Fibroblast of lung (primary cell): ENCODE data around the gene C11orf68. TPM values are rescaled to one million over a fixed set of nuclear protein-coding genes. Genes with fewer than 3 reads are reported as not detected.

ENCODE experiments used
- DNase-seq, 2 donors: peaks; one replicate each; pipeline versions ENCODE4 v3.0.0 to v3.0.0-alpha.2; 2010; ENCODE audit warnings: low read depth in 2 of 2
- H2AFZ ChIP-seq: 2 replicates; pipeline ENCODE4 v1.5.1; 2012; ENCODE audit warnings: low read length, control low read depth, inconsistent platforms
- H3K27ac ChIP-seq: 2 replicates; pipeline ENCODE4 v1.5.1; 2011; ENCODE audit warnings: low read length, control low read depth; ENCODE audit not compliant: insufficient read depth
- H3K27me3 ChIP-seq: 2 replicates; pipeline ENCODE4 v1.5.1; 2011; ENCODE audit warnings: mild to moderate bottlenecking, low read length; ENCODE audit not compliant: control insufficient read depth, insufficient read depth
- H3K36me3 ChIP-seq: 2 replicates; pipeline ENCODE4 v1.5.1; 2011; ENCODE audit warnings: low read length; ENCODE audit not compliant: control insufficient read depth, insufficient read depth
- H3K4me1 ChIP-seq: 2 replicates; pipeline ENCODE4 v1.5.1; 2011; ENCODE audit warnings: low read length; ENCODE audit not compliant: control insufficient read depth, insufficient read depth; ENCODE audit errors: extremely low read depth
- H3K4me2 ChIP-seq: 2 replicates; pipeline ENCODE4 v1.5.1; 2011; ENCODE audit warnings: low read length, control low read depth; ENCODE audit not compliant: insufficient read depth; ENCODE audit errors: extremely low read depth
- H3K4me3 ChIP-seq, 4 experiments: fragments of 200-600 bp in 1 of 4; sonication (generic) in 1 of 4; replicated peaks in 1 of 4; 2 replicates each; pipeline ENCODE4 v1.5.1; 2011 to 2016; ENCODE audit warnings: low read length in 4 of 4, low read depth in 3 of 4, mild to moderate bottlenecking in 3 of 4, control low read depth in 2 of 4, inconsistent platforms in 1 of 4, mixed read lengths in 1 of 4; ENCODE audit not compliant: insufficient read depth in 1 of 4; ENCODE audit errors: control extremely low read depth in 1 of 4
- H3K79me2 ChIP-seq: 2 replicates; pipeline ENCODE4 v1.5.1; 2012; ENCODE audit warnings: mild to moderate bottlenecking, low read length, inconsistent platforms; ENCODE audit not compliant: control insufficient read depth, insufficient read depth
- H3K9ac ChIP-seq: 2 replicates; pipeline ENCODE4 v1.5.1; 2011; ENCODE audit warnings: mild to moderate bottlenecking, low read length, control low read depth; ENCODE audit not compliant: insufficient read depth
- H3K9me3 ChIP-seq: 2 replicates; pipeline ENCODE4 v1.5.1; 2012; ENCODE audit warnings: low read depth, low read length; ENCODE audit not compliant: control insufficient read depth, insufficient read depth
- H4K20me1 ChIP-seq: 2 replicates; pipeline ENCODE4 v1.5.1; 2011; ENCODE audit warnings: low read length; ENCODE audit not compliant: control insufficient read depth, insufficient read depth; ENCODE audit errors: extremely low read depth
- CTCF ChIP-seq, 2 donors: IDR thresholded peaks in 1 of 2; conservative IDR thresholded peaks in 1 of 2; 1 replicate in 1 of 2; 2 replicates in 1 of 2; pipeline ENCODE4 v1.5.1; 2011 to 2012; ENCODE audit warnings: low read length in 2 of 2, control low read depth in 1 of 2, inconsistent platforms in 1 of 2, low read depth in 1 of 2, mild to moderate bottlenecking in 1 of 2
- EZH2 ChIP-seq: IDR thresholded peaks from 2 replicates; pipeline ENCODE4 v1.5.1; 2012; ENCODE audit warnings: low read length, control low read depth, mild to moderate bottlenecking; ENCODE audit errors: missing control alignments
- polyA plus RNA-seq, 2 donors: library from polyadenylated mRNA; depleted of rRNA in 1 of 2; stranded (reverse) in 1 of 2; unstranded in 1 of 2; fragments of >200 nt; gene quantifications; 2 replicates each; pipeline ENCODE4 v1.2.1, GENCODE V29; 2011 to 2012; ENCODE audit warnings: missing spikeins in 1 of 2
- total RNA-seq: library from RNA; depleted of rRNA; stranded (reverse); fragments of >200 nt; gene quantifications from 2 replicates; pipeline ENCODE4 v1.2.1, GENCODE V29; 2014

Gene C11orf68
- total and polyA plus RNA-seq, 2 donors (not counting 1 experiment from before 2014, with no cell fraction given) = 26.6 to 27.6 TPM

GRCh38 chr11:65961267-65962140, 42.6 kb upstream of the C11orf68 start, which contains the start of gene SART1:
Gene SART1 (plus strand): TSS chr11:65961734. CDS start chr11:65961781, 47 bp downstream.
- Histone ChIP-seq H4K20me1 (no peaks in the 10 kb centered on the region), H3K27me3 (no peaks in the 10 kb centered on the region), H3K36me3 (peaks cover 21% of the 10 kb centered on the region), H3K27ac (peak within 1 kb of the TSS; percentile 79), H3K9ac (peak within 1 kb of the TSS; percentile 96), H3K9me3 (no peaks in the 10 kb centered on the region), H2AFZ (peak within 1 kb of the TSS; percentile 83), H3K4me3 (peak within 1 kb of the TSS; percentile 59 to 97 (median 82)), H3K4me1 (peaks cover 7% of the 10 kb centered on the region), H3K79me2 (peaks cover 36% of the 10 kb centered on the region), H3K4me2 (peak within 1 kb of the TSS; percentile 86)
- peak; percentile 97 to 98 for DNase-seq
- TF ChIP-seq CTCF (conservative IDR thresholded peaks at IDR 0.05 in 1 of 2, IDR thresholded peaks at IDR 0.05 in 1 of 2; ENCODE audit: low read depth in 1 of 2, low read length in 2 of 2) = no peak
- no peak for TF ChIP-seq EZH2

DNA sequence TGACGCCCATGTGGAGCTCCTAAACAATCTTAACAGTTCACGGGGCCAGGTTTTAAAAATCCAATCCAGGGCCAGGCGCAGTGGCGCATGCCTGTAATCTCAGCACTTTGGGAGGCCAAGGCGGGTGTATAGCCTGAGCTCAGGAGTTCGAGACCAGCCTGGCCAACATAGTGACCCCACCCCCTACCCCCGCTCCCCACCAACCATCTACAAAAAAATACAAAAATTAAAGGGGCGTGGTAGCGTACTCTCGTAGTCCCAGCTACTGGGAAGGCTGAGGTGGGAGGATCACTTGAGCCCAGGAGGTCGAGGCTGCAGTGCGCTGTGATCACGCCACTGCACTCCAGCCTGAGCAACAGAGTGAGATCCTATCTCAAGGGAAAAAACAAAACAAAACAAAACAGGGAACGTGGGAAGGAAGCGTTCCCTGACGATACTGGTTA, 42.0 kb upstream of the C11orf68 start:
- Histone ChIP-seq H3K4me3 (peak overlapping the region; percentile 59 to 97 (median 82)), H3K9me3 (no peaks in the 10 kb centered on the region), H2AFZ (peak overlapping the region; percentile 83), H3K36me3 (peaks cover 15% of the 10 kb centered on the region), H3K79me2 (peaks cover 34% of the 10 kb centered on the region), H3K9ac (peak overlapping the region; percentile 96), H3K4me2 (peak overlapping the region; percentile 77), H4K20me1 (no peaks in the 10 kb centered on the region), H3K4me1 (peaks cover 7% of the 10 kb centered on the region), H3K27me3 (no peaks in the 10 kb centered on the region), H3K27ac (peak overlapping the region; percentile 79)
- DNase-seq = no peak
- no peak for TF ChIP-seq CTCF (conservative IDR thresholded peaks at IDR 0.05 in 1 of 2, IDR thresholded peaks at IDR 0.05 in 1 of 2; ENCODE audit: low read depth in 1 of 2, low read length in 2 of 2)

DNA sequence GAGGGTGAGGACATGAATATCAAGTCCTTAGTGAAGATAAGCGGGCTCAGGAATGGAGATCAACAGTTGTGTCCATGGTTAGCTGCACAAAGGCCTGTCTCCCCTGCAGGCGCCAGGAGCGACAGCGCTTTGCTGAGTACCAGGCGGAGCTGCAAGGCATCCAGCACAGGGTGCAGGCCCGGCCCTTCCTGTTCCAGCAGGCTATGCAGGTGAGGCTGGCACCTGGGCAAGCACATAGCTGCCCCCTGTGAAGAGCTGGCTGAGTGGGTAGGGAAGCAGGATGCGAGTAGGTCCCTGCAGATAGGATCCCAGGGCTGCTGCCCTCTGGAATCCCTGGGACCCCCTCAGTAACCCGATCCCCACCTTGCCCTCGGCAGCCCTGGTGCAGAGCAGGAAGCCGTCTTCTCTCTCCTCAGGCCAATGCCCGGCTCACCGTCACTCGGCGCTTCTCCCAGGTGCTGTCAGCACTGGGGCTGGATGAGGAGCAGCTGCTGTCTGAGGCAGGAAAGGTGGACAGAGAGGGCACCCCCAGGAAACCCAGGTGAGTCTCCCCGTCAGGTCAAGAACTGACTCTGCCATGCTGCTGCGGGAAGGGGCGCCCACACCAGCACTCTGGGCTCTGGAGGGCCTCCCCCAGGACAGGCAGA, 40.0 kb upstream of the C11orf68 start:
- Histone ChIP-seq H4K20me1 (no peaks in the 10 kb centered on the region), H3K36me3 (no peaks in the 10 kb centered on the region), H3K4me1 (peaks cover 7% of the 10 kb centered on the region), H2AFZ (no peak overlapping the region), H3K4me3 (no peak overlapping the region), H3K9me3 (no peaks in the 10 kb centered on the region), H3K27ac (no peak overlapping the region), H3K4me2 (no peak overlapping the region), H3K9ac (no peak overlapping the region), H3K79me2 (peaks cover 22% of the 10 kb centered on the region), H3K27me3 (no peaks in the 10 kb centered on the region)
- DNase-seq = no peak
- no peak for TF ChIP-seq EZH2
- TF ChIP-seq CTCF (conservative IDR thresholded peaks at IDR 0.05 in 1 of 2, IDR thresholded peaks at IDR 0.05 in 1 of 2; ENCODE audit: low read depth in 1 of 2, low read length in 2 of 2) = no peak
